ENCODE measurements around the gene CCDC188.

DNA sequence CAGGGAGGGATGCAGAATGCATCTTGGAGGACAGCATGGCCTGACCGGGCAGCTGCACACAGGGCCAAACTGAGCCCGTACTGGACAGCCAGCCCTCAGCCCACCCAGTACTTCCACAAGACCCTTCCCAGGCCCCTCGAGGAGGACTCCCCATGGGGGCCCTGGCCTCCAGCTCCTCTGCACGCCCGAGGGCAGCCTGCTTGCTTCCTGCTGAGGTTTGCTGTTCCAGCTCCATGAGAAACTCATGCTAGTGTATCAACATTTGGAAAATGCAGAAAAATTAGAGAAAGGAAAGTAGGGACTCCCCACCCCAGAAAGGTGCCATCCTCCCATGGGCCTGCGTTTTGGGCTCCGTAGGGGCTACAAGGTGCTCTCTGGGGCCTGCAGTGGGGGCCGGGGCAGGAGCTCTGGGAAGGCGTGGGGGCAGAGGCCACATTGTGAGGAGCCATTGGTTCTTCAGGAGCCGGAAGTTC is 21.3 kb upstream of the CCDC188 start:
- TF ChIP-seq, protein P1, sequence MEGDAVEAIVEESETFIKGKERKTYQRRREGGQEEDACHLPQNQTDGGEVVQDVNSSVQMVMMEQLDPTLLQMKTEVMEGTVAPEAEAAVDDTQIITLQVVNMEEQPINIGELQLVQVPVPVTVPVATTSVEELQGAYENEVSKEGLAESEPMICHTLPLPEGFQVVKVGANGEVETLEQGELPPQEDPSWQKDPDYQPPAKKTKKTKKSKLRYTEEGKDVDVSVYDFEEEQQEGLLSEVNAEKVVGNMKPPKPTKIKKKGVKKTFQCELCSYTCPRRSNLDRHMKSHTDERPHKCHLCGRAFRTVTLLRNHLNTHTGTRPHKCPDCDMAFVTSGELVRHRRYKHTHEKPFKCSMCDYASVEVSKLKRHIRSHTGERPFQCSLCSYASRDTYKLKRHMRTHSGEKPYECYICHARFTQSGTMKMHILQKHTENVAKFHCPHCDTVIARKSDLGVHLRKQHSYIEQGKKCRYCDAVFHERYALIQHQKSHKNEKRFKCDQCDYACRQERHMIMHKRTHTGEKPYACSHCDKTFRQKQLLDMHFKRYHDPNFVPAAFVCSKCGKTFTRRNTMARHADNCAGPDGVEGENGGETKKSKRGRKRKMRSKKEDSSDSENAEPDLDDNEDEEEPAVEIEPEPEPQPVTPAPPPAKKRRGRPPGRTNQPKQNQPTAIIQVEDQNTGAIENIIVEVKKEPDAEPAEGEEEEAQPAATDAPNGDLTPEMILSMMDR (conservative IDR thresholded peaks at IDR 0.05; ENCODE audit: low read depth, low read length), result no peak
- TF ChIP-seq EZH2 (IDR thresholded peaks at IDR 0.05; ENCODE audit: low read length, unreplicated experiment), result no peak
- no peak for TF ChIP-seq EZH2phosphoT487 (IDR thresholded peaks at IDR 0.05; ENCODE audit: borderline replicate concordance, low read length)

Measured in PC-3 (cell line).